Tibial artery (tissue), 4 donors: ENCODE results near the gene DGKA.
"Not testable (repeated sequence)": the region's sequence is repeated elsewhere in the genome, so short reads cannot be mapped to it uniquely, and the experiment has no call there.

Experiments
- DNase-seq, 2 donors: peaks; one replicate each; pipeline ENCODE4 v3.0.0-alpha.2; 2019
- H3K27ac ChIP-seq, 2 donors: fragments of 200-600 bp; sonication (generic) in 1 of 2; 1 replicate in 1 of 2; 2 replicates in 1 of 2; pipeline ENCODE4 v1.5.1; 2018 to 2019; ENCODE audit warnings: mild to moderate bottlenecking in 1 of 2
- H3K27me3 ChIP-seq, 2 donors: fragments of 200-600 bp; sonication (generic) in 1 of 2; one replicate each; pipeline versions ENCODE4 v1.5.1 to v1.6.0; 2016 to 2019
- H3K36me3 ChIP-seq, 3 donors: fragments of 200-600 bp; sonication (generic) in 2 of 3; one replicate each; pipeline ENCODE4 v1.5.1; 2016 to 2019; ENCODE audit warnings: mild to moderate bottlenecking in 2 of 3
- H3K4me1 ChIP-seq, 4 donors: fragments of 200-600 bp; sonication (generic) in 2 of 4; 1 replicate in 3 of 4; 2 replicates in 1 of 4; pipeline ENCODE4 v1.5.1; 2016 to 2019
- H3K4me3 ChIP-seq, 2 donors: fragments of 200-600 bp; sonication (generic) in 1 of 2; 1 replicate in 1 of 2; 2 replicates in 1 of 2; pipeline ENCODE4 v1.5.1; 2018 to 2019; ENCODE audit warnings: mild to moderate bottlenecking in 2 of 2
- H3K9me3 ChIP-seq, 3 donors: fragments of 200-600 bp; sonication (generic) in 1 of 3; one replicate each; pipeline ENCODE4 v1.5.1; 2016 to 2019
- CTCF ChIP-seq, 2 experiments: fragments of 200-600 bp in 1 of 2; fragments of 450-650 bp in 1 of 2; IDR thresholded peaks; one replicate each; pipeline ENCODE4 v1.5.1; 2017 to 2019; ENCODE audit warnings: antibody characterized with exemption in 2 of 2, mild to moderate bottlenecking in 1 of 2, moderate library complexity in 1 of 2
- intact Hi-C: fragments of 100-400 bp; cut with DNase I; formaldehyde crosslinking; loops from one replicate; pipeline ENCODE4 v1.15.0; 2023; ENCODE audit warnings: low total_unique reads

DGKA gene

GRCh38 chr12:56001487-56002100, 70.6 kb downstream of the DGKA start:
- Histone ChIP-seq H3K4me3 (no peak overlapping the region), H3K27me3 (no peaks in the 10 kb centered on the region), H3K9me3 (no peaks in the 10 kb centered on the region), H3K27ac (no peak overlapping the region), H3K36me3 (peaks cover 0 to 48% (median 24%) of the 10 kb centered on the region in 3 donors), H3K4me1 (peaks cover 0 to 14% (median 7%) of the 10 kb centered on the region in 4 donors)
- no peak for DNase-seq
- TF ChIP-seq CTCF (IDR thresholded peaks at IDR 0.05): no peak
- intact Hi-C loops: no loop called here

- H3K36me3 ChIP-seq: peaks cover 0 to 48% (median 24%) of the 10 kb centered on the region in 3 donors
- H3K9me3 ChIP-seq, H3K27me3 ChIP-seq, intact Hi-C loops, H3K27ac ChIP-seq, DNase-seq, H3K4me1 ChIP-seq, H3K4me3 ChIP-seq: not testable (repeated sequence)
These were observed 72.4 kb downstream of the DGKA start for GRCh38 chr12:56003376-56003775.
